T-helper 2 cell treated with Interferon-gamma antibody and Interleukin-4, amounts not matched to agents 100 ng/mL and 5 ng/mL, for 36 hours (primary cell): ENCODE results near the gene CLASP2. TPM values are rescaled to one million over a fixed set of nuclear protein-coding genes. Genes with fewer than 3 reads are reported as not detected.
"Not testable (repeated sequence)": the region's sequence is repeated elsewhere in the genome, so short reads cannot be mapped to it uniquely, and the experiment has no call there.

Source experiments
- intact Hi-C: fragments of 100-400 bp; cut with micrococcal nuclease; formaldehyde crosslinking; loops from one replicate; pipeline ENCODE4 v1.15.1; 2023
- total RNA-seq: library from RNA; stranded (reverse); gene quantifications from 2 replicates; pipeline ENCODE4 v1.2.3, GENCODE V29; 2022

CLASP2 gene
- total RNA-seq, 1 donor from 2014 or later: 53.6 TPM

DNA sequence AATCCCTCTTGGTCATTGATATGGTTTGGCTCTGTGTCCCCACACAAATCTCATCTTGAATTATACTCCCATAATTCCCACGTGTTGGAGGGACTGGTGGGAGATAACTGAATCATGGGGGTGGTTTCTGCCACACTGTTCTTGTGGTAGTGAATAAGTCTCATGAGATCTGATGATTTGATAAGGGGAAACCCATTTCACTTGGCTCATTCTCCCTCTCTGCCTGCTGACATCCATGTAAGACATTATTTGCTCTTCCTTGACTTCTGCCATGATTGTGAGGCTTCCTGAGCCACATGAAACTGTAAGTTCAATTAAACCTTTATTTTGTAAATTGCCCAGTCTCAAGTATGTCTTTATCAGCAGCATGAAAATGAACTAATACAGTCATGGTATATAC, 171.0 kb downstream of the CLASP2 start:
- intact Hi-C loops: no loop called here

DNA sequence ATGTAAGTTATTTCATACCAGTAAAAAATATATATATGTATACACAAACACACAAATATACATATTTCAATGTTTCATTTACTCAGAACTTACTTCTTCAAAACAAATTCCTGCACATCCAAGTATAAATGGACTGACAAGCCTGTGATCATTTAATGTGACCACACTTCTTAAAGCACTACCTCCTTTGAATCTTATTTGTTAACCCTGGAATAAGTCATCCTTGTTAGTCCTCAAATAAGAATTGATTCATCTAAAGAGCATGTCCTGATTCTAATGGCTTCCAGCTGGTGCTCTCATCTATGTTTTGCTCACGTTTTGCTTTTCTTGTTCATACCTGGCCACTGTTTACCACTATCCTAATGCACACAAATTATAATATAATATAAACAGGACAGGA, 173.9 kb downstream of the CLASP2 start:
- intact Hi-C loops: no loop called here

DNA sequence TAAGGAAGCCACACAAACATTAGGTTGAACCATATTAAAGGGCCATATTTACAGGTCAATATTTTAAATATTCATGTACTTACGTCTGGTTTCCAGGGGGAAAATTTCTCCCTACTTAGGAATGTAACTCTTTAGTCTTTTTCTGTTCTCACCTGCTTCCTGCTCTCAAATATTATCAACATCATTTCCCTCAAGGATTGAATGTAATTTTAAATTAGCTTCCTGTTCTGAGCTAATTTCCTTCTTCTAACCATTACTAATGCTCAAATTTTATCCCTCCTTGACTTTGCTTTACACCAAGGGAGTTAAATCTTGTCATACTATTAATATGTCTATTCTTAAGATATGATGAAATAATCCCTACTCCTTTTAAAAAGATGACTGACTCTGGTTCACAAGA, 174.5 kb downstream of the CLASP2 start:
- intact Hi-C loops: no loop called here

DNA sequence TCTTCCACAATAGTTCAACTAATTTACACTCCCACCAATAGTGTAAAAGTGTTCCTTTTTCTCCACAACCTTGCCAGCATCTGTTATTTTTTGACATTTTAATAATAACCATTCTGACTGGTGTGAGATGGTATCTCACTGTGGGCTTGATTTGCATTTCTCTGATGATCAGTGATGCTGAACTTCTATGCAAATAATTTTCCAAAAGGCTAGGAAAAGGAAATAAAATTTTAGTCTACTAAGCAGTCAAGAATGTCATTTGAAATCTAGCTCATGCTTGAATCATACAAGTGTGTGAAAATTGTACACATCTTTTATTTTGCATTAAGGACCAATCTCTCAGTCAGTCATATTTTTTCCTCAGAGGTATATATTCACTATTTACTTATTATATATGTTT, 176.1 kb downstream of the CLASP2 start:
- intact Hi-C loops: no loop called here

DNA sequence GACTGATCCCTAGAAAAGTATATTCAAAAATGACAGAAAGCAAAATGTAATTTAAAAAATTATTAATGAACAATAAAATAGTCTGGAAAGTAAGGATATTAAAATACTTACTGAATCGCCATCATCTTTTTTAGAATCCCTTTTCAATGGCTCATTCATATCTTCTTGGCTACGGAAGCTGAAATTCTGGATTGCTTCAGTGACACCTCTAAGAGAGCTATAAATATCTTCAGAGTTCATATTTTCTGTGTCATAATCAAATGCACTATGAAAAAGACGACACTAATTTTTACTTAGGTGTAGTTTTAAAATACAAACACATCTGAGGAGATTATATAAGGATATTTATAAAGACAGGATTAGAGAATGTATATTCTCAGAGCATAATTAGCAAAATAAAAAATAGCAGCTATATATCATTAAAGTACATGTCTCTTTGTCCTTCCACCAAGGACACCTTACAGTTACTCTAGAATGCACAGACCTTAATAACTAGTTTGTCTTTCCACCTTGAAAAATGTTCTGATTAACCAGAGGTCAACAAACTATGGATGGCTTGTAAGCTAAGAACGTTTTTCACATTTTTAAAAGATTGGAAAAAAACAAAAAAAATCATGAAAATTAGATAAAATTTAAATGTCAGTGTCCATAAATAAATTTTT, 179.2 kb downstream of the CLASP2 start:
- intact Hi-C loops: no loop called here

DNA sequence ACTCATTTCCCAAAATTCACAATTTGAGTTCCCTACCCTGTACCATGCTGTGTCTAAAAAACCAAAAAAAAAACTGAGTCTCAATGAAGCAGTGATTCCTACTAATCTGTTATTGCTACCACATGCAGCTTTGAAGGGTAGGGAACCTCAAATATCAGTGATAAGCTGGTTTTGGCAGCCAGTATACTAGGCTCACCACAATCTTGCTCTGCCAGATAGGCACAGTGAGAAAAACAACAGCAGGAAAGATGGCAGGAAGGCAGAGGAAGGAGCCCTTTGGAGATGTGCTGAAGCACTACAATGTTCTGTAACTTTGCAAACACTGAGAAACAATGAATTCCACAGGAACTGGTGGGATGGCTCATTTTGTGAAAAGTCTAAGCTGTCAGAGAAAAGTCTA, 180.9 kb downstream of the CLASP2 start:
- intact Hi-C loops: no loop called here

DNA sequence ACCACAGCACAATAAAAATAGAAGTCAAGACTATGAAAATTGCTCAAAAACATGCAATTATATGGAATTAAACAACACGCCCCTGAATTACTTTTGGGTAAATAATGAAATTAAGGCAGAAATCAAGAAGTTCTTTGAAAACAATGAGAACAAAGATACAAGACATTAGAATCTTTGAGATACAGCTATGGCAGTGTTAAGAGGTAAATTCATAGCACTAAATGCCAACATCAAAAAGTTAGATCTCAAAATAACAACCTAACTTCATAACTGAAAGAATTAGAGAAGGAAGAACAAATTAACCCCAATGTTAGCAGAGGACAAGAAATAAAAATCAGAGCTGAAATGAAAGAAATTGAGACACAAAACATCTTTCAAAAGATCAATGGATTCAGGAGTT, 191.3 kb downstream of the CLASP2 start:
- intact Hi-C loops: no loop called here

DNA sequence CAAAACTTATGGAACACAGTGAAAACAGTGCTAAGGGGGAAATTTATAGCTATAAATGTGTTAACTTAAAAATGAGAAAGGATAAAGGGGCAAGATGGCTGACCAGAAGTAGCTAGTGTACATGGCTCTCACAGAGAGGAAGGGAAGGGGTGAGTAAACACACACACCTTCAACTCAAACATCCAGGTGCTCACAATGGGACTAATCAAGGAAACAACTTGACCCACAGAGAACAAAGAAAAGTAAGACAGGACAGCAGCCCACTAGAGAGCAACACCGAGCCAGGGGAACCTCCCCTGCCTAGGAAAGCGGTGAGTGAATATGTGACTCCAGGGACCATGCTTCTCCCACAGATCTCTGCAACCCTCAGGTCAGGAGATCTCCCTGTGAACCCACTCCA, 192.8 kb downstream of the CLASP2 start:
- intact Hi-C loops: no loop called here

DNA sequence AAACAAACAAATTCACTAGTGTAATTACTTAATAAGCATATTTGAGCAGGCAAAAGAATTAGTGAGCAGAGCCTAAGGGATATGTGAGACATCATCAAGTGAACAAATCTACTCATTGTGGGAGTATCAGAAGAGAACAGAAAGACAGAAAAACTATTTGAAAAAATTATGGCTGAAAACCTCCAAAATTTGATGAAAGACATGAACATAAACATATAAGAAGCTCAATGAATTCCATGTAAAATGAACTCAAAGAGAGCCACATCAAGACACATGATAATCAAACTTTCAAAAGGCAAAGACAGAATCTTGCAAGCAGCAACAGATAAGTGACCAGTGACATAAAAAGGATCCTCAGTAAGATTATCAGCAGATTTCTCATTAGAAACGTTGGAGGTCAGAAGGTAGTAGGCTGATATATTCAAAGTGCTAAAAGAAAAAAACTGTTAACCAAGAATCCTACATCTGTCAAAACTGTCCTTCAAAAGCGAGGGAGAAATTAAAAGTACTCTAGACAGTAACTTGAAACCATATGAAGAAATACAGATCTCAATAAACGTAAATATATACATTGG, 194.9 kb downstream of the CLASP2 start:
- intact Hi-C loops: no loop called here

DNA sequence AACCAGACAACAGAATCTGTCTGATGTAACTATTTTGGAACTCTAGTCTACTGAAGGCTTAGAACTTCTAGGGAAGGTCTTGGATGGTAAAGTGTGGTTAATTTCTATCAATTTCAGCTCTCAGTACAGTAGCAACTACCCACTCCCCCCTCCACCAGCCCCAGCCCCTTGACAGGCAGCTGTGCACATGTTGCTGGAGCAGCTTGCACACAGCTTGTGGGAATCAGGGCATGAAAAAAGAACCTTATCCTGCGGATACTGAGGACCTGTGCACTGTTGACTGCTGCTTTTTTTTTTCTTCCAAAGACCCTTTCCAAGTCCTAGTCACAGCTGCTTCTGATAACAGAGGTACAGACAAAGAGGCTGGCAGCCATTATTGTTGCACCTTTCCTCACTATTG, 196.3 kb downstream of the CLASP2 start:
- intact Hi-C loops: no loop called here

DNA sequence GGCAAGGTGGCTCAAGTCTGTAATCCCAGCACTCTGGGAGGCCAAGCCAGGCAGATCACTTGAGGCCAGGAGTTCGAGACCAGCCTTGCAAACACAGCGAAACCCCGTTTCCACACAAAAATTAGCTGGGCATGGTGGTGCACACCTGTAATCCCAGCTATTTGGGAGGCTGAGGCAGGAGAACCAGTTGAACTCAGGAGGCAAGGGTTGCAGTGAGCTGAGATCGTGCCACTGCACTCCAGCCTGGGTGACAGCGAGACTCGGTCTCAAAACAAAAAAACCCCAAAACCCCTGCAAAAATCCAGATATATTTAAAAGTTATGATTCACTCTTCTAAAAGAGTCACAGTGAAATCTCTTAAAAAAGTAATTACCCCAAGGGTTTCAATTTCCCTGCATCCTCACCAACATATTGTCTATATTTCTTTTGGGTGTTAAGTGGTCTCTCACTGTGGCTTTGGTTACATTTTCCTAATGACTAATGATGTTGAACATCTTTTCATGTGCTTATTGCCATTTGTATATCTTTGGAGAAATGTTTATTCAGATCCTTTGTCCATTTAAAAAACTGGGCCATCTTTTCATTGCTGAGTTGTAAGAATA, 204.7 kb downstream of the CLASP2 start:
- intact Hi-C loops: no loop called here

DNA sequence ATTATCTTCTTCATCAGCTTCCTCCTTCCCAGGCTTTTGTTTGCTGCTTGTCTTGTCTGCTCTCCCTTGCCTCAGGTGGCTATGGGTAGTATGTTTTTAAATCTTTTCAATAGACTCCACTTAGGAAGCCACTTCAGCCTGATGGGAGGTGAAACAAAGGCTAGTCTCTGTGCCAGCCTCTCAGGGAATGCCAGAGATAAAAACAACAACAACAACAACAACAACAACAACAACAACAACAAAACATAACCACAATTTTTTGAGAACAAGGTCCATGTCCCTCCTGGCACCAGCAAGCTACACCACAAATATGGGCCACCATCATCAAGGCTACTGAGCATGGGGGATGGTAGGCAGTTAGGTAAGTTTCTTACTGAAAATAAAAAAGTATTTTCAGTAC, 213.0 kb downstream of the CLASP2 start:
- intact Hi-C loops: no loop called here

DNA sequence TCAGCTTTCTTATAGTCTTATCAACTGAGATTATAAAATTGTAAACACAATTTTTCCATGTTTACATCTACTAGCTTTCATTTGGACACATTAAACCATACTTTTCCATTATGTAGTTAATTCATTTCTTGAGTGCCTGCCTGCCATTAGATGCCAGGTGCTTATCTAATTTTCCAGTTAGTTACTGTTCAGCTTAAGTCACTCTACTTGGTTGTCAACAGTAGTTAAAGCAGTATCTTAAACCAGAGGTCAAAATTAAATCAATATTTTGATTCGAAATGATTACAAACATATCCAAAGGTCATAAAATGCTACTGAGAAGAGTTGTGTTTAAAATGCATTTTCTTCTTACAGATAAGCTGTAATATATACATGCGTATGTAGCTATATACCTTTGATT, 221.6 kb downstream of the CLASP2 start:
- intact Hi-C loops: no loop called here

DNA sequence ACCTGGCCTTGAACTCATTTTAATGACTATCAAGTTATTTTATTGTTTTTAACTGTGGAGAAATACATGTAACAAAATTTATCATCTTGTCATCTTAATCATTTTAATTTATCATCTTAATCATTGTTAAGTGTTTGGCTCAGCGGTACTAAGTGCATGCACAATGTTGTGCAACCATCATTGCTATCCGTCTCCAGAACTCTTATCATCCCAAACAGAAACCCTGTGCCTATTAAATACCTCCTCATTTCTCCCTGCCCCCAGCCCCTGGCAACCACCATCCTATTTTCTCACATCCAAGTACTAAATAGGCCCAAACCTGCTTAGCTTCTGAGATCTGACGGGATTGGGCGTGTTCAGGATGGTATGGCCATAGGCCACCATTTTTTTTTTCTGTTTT, 226.3 kb downstream of the CLASP2 start:
- intact Hi-C loops: no loop called here

DNA sequence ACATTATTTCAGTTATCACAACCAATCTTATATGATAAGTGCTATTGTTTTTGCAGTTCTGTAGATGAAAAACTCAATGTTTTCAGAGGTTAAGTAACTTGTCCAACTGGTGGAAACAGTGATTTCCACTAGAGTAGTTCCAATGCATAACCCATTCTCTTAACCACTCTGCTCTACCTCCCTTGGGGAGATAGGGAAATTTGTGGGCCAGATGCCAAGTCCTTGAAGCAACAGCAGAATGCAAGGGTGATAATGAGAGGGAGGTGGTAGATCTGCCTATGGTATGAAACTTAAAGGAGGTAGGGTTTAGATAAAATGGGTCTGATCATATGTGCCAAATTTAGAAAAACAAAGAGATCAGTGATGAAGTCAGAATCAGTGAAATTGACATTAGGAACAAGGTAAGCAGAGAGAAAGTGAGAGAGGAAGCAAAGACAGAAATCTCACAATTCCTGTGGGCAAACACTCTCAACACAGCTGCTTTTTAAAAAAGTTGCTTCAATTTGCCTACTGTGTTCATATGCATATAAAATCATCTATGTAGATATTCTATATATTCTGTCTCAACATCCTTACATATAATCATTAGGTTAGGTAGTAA, 227.3 kb downstream of the CLASP2 start:
- intact Hi-C loops: no loop called here

DNA sequence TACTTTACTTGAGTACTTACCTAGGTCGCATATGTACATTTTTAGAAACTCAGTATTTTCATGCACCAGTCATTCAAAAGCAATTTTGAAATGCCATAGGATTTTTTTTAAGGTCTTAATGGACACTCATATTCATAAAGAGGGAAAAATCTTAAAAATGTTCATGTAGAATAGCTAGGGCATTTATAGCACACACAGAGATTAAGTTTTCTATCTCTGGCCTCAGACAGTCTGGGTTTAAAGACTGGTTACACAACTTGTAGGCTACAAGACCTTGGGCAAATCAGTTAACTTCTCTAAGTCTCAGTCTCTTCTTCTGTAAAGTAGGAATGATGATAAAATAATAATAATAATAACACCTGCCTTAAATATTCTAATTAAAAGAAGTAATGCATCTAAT, 229.4 kb downstream of the CLASP2 start:
- intact Hi-C loops: no loop called here

DNA sequence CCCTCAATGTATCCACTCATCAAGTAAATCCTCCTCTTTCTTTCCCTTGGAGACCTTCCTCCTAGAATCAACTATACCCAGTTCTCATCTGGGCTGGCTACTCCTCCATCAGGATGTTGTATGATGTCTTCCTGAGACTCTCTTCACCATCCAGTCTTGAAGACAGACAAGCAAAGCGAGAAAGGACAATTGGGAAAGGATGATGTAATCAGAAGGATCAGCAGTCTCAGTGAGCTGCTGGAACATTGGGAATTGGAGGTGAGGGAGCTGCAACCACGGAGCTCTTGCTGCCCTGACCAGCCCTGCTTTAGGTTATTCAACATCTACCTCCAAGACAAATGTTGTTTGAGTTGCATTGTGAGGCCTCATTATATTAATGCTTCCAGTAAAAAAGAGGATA, 229.8 kb downstream of the CLASP2 start:
- intact Hi-C loops: no loop called here

DNA sequence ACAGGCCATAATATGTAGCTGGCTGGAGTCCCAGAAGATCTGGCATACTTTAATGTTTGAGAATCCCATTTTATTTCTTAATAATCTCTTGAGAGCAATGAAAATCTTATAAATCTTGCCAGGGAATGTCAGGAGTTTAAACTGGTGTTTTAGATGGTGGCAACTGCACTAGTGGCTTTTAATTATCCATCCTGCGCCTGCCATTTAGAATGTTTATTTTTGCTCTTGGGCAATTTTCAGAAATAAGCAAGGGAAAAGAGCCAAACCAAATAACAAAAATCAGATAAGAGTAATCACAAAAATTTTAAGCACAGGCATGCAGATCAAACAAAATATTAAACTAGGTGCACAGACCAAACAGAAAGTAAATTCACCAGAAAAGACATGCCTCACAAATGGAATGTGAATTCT, 235.9 kb downstream of the CLASP2 start:
- intact Hi-C loops: no loop called here

DNA sequence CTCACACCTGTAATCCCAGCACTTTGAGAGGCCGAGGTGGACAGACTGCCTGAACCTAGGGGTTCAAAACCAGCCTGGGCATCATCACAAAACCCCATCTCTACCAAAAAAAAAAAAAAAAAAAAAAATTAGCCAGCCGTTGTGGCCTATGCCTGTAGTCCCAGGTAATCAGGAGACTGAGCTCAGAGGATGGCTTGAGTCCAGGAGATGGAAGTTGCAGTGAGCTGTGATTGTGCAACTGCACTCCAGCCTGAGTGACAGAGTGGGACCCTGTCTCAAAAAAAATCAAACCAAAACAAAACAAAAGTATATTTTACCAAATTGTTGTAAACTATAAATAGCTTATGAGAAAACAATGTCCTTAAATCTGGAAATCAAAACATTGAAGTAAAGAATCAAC, 243.2 kb downstream of the CLASP2 start:
- intact Hi-C loops: no loop called here

DNA sequence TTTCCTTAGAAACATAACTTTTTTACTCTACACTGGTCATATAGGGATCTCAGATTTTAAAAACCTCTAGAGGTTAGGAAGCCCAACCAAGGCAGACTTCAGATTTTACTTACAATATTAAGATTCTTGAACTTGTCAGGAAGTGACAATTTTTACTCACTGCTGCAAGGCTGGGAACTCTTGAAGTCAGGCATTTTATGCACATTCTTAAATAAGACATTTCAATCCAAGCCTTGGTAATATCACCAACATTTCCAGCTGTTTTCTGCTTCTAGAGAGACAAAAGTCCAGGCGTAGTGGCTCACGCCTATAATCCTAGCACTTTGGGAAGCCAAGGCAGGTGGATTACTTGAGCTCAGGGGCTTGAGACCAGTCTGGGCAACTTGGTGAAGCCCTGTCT, 244.2 kb downstream of the CLASP2 start:
- intact Hi-C loops: no loop called here

DNA sequence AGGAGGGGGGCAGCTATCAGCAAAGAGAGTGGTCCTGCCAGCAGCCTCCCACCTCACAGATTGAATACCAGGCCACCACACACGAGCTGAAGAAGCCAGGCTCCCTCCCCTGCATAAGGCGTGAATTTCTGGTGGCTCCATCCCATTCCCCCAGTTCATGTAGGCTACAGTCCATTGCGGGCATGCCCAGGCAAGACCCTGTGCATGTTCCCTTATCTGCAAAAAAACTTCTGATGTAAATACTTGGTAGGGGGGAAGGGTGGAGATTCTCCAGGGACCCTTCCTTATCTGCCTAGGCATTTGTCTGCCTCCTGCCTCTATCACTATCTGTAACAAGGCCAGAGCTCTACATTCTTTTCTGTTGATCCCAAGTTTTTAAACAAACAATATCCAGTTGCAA, 250.3 kb downstream of the CLASP2 start:
- intact Hi-C loops: no loop called here

DNA sequence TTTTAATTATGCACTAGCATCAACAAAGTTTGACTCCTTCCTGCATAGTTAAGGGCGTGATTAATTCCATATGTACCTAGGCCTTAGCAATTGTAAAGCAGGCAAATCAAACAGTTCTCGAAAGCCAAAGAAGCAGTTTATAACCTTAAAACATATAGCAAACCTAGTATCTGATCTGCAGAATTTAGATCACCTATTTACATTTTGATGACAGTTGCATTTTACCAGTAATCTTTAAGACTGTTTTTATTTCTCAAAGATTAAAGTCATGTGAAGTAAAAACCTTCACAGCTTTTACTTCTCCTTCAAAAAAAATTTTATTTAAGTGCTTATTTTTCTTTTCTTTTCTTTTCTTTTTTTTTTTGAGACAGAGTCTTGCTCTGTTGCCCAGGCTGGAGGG, 257.0 kb downstream of the CLASP2 start:
- intact Hi-C loops: no loop called here

DNA sequence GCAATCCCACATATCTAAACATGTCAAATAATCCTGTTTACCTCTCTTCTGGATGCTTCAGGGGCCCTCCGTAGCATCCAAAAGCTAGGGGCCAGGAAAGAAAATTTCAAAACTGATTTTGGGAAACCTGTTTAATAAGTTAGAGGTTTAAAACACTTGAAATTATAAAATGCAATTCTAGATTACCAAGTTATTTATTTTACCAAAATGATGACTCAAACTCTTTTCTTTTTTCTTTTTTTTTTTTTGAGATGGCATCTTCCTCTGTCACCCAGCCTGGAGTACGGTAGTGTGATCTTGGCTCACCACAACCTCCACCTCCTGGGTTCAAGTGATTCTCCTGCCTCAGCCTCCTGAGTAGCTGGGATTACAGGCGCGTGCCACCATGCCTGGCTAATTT, 258.5 kb downstream of the CLASP2 start:
- intact Hi-C loops: not testable (repeated sequence)
